Measurements from ENCODE around the gene MARK3. TPM values are rescaled to one million over a fixed set of nuclear protein-coding genes. Genes with fewer than 3 reads are reported as not detected.

The MARK3 gene
- total RNA-seq, 4 donors from 2014 or later = 44.4 to 112 (median 67.5) TPM

GRCh38 chr14:103531421-103532215, 146.4 kb downstream of the MARK3 start:
- Histone ChIP-seq H3K27ac (peak overlapping the region in 3 of 4 donors; percentile 75 to 81 (median 78)), H3K36me3 (peaks cover 0 to 58% (median 4%) of the 10 kb centered on the region in 3 donors), H3K27me3 (no peaks in the 10 kb centered on the region), H3K9me3 (no peaks in the 10 kb centered on the region), H3K4me3 (no peak overlapping the region), H3K4me1 (peaks cover 13 to 90% (median 42%) of the 10 kb centered on the region in 3 donors)
- no peak for TF ChIP-seq CTCF (IDR thresholded peaks at IDR 0.05)
- no peak for TF ChIP-seq POLR2A (IDR thresholded peaks at IDR 0.05)
- intact Hi-C loops (cut with DNase I) = no loop called here
- 87 to 89% methylated on average over 8 to 11 of the region's 15 CpGs for WGBS, 2 donors
- no peak for DNase-seq

GRCh38 chr14:103532216-103533136, 147.3 kb downstream of the MARK3 start:
- Histone ChIP-seq H3K36me3 (peaks cover 0 to 58% (median 4%) of the 10 kb centered on the region in 3 donors), H3K4me3 (peak overlapping the region in 1 of 4 donors; percentile 0), H3K27me3 (no peaks in the 10 kb centered on the region), H3K4me1 (peaks cover 13 to 84% (median 42%) of the 10 kb centered on the region in 3 donors), H3K9me3 (no peaks in the 10 kb centered on the region), H3K27ac (peak overlapping the region; percentile 58 to 81 (median 76))
- TF ChIP-seq POLR2A (IDR thresholded peaks at IDR 0.05) (no peak), CTCF (IDR thresholded peaks at IDR 0.05) (no peak)
- 93% methylated on average over 3 of the region's 32 CpGs; no CpG with 5 or more reads in 1 of the 2 donors for WGBS, 2 donors
- no peak for DNase-seq
- intact Hi-C loops (cut with DNase I) = no loop called here

GRCh38 chr14:103533137-103533998, 148.2 kb downstream of the MARK3 start:
- DNase-seq = no peak
- Histone ChIP-seq H3K27me3 (no peaks in the 10 kb centered on the region), H3K4me1 (peaks cover 16 to 84% (median 35%) of the 10 kb centered on the region in 3 donors), H3K9me3 (no peaks in the 10 kb centered on the region), H3K4me3 (peak overlapping the region in 2 of 4 donors; percentile 13 to 28), H3K36me3 (peaks cover 0 to 58% (median 4%) of the 10 kb centered on the region in 3 donors), H3K27ac (peak overlapping the region; percentile 58 to 81 (median 76))
- TF ChIP-seq POLR2A (IDR thresholded peaks at IDR 0.05) (no peak), CTCF (IDR thresholded peaks at IDR 0.05) (no peak)
- intact Hi-C loops (cut with DNase I) = no loop called here
- 82% methylated on average over 8 of the region's 23 CpGs; no CpG with 5 or more reads in 1 of the 2 donors for WGBS, 2 donors

GRCh38 chr14:103533999-103534575, 148.9 kb downstream of the MARK3 start:
- intact Hi-C loops (cut with DNase I) = no loop called here
- TF ChIP-seq CTCF (IDR thresholded peaks at IDR 0.05) = no peak
- no peak for TF ChIP-seq POLR2A (IDR thresholded peaks at IDR 0.05)
- Histone ChIP-seq H3K4me3 (no peak overlapping the region), H3K27ac (peak overlapping the region; percentile 58 to 81 (median 76)), H3K4me1 (peaks cover 22 to 86% (median 39%) of the 10 kb centered on the region in 3 donors), H3K36me3 (peaks cover 0 to 58% (median 4%) of the 10 kb centered on the region in 3 donors), H3K27me3 (no peaks in the 10 kb centered on the region), H3K9me3 (no peaks in the 10 kb centered on the region)
- DNase-seq = no peak
- WGBS, 2 donors = 73 to 83% methylated on average over 3 to 14 of the region's 25 CpGs
